ENCODE results near the gene SENP1. TPM values are rescaled to one million over a fixed set of nuclear protein-coding genes. Genes with fewer than 3 reads are reported as not detected.

SENP1 gene
- total RNA-seq, 1 donor from 2014 or later = 16.9 TPM

- no peak overlapping the region for H3K4me3 ChIP-seq
- no peaks in the 10 kb centered on the region for H3K27me3 ChIP-seq
- no peak for TF ChIP-seq CTCF (IDR thresholded peaks at IDR 0.05)
- DNase-seq (no peak), ATAC-seq (no peak)
- no peaks in the 10 kb centered on the region for H3K4me1 ChIP-seq
- H3K27ac ChIP-seq = no peak overlapping the region
- intact Hi-C loops (cut with DNase I) = no loop called here
- no peaks in the 10 kb centered on the region for H3K9me3 ChIP-seq
- peaks cover 19% of the 10 kb centered on the region for H3K36me3 ChIP-seq
Observed at GRCh38 chr12:48053122-48053521, 52.8 kb downstream of the SENP1 start.

GRCh38 chr12:48051681-48052080, 54.2 kb downstream of the SENP1 start:
- intact Hi-C loops (cut with DNase I) = no loop called here
- no peak for TF ChIP-seq CTCF (IDR thresholded peaks at IDR 0.05)
- no peak for DNase-seq
- Histone ChIP-seq H3K4me3 (no peak overlapping the region), H3K9me3 (no peaks in the 10 kb centered on the region), H3K4me1 (no peaks in the 10 kb centered on the region), H3K27ac (no peak overlapping the region), H3K36me3 (peaks cover 33% of the 10 kb centered on the region), H3K27me3 (no peaks in the 10 kb centered on the region)
- ATAC-seq = no peak

GRCh38 chr12:48050174-48050573, 55.7 kb downstream of the SENP1 start:
- intact Hi-C loops (cut with DNase I) = no loop called here
- no peak for ATAC-seq

GRCh38 chr12:48045965-48046518, 59.8 kb downstream of the SENP1 start:
- TF ChIP-seq CTCF (IDR thresholded peaks at IDR 0.05) = no peak
- intact Hi-C loops (cut with DNase I) = no loop called here
- Histone ChIP-seq H3K27ac (no peak overlapping the region), H3K4me1 (no peaks in the 10 kb centered on the region), H3K36me3 (peaks cover 67% of the 10 kb centered on the region), H3K4me3 (no peak overlapping the region), H3K27me3 (no peaks in the 10 kb centered on the region), H3K9me3 (no peaks in the 10 kb centered on the region)
- DNase-seq (no peak), ATAC-seq (no peak)

More at GRCh38 chr12:48050174-48050573, 55.7 kb downstream of the SENP1 start:
- H3K36me3 ChIP-seq = peaks cover 48% of the 10 kb centered on the region
- no peak for TF ChIP-seq CTCF (IDR thresholded peaks at IDR 0.05)
- H3K27me3 ChIP-seq = no peaks in the 10 kb centered on the region
- H3K4me1 ChIP-seq = no peaks in the 10 kb centered on the region
- no peaks in the 10 kb centered on the region for H3K9me3 ChIP-seq
- no peak overlapping the region for H3K27ac ChIP-seq
- DNase-seq = no peak
- no peak overlapping the region for H3K4me3 ChIP-seq

GRCh38 chr12:48045061-48045846, 60.6 kb downstream of the SENP1 start:
- intact Hi-C loops (cut with DNase I) = no loop called here
- TF ChIP-seq CTCF (IDR thresholded peaks at IDR 0.05) = no peak
- no peak overlapping the region for H3K27ac ChIP-seq
- H3K4me1 ChIP-seq = no peaks in the 10 kb centered on the region
- DNase-seq (no peak), ATAC-seq (no peak)
- H3K9me3 ChIP-seq = no peaks in the 10 kb centered on the region
- no peak overlapping the region for H3K4me3 ChIP-seq
- peaks cover 60% of the 10 kb centered on the region for H3K36me3 ChIP-seq
- H3K27me3 ChIP-seq = no peaks in the 10 kb centered on the region

All from upper lobe of right lung (tissue), 1 donor.